Thyroid gland (tissue), 4 donors: Measurements from ENCODE around the gene ZNF837.

ENCODE experiments used
- CTCF ChIP-seq, 6 experiments: fragments of 200-600 bp in 3 of 6; fragments of 450-650 bp in 3 of 6; sonication (generic) in 3 of 6; IDR thresholded peaks; one replicate each; pipeline ENCODE4 v1.5.1; 2016 to 2019; ENCODE audit warnings: antibody characterized with exemption in 6 of 6, mild to moderate bottlenecking in 2 of 6, inconsistent platforms in 1 of 6, moderate library complexity in 1 of 6
- POLR2A ChIP-seq, 2 donors: fragments of 450-650 bp; IDR thresholded peaks; one replicate each; pipeline ENCODE4 v1.6.1; 2017; ENCODE audit warnings: antibody characterized with exemption in 2 of 2, mild to moderate bottlenecking in 2 of 2, moderate library complexity in 1 of 2

- TF ChIP-seq CTCF (IDR thresholded peaks at IDR 0.05) (no peak), POLR2A (IDR thresholded peaks at IDR 0.05) (no peak)
Measured at GRCh38 chr19:58367698-58368454, 13.0 kb downstream of the ZNF837 start.
